ENCODE data around the gene ZNF23.

The ZNF23 gene

GRCh38 chr16:71489122-71489521 lies 27.1 kb upstream of the ZNF23 start, which contains the start of gene ZNF19:
Gene ZNF19 (minus strand): TSS chr16:71489324. CDS start chr16:71482114, 7,210 bp downstream.
- in situ Hi-C loops (cut with HindIII; ENCODE audit: low pct_ligation_motif_present, low sequenced_read_pairs): no loop called here
- H3K36me3 ChIP-seq (replicated peaks): no peaks in the 10 kb centered on the region
- H3K27me3 ChIP-seq (replicated peaks): no peaks in the 10 kb centered on the region
- TF ChIP-seq CTCF (IDR thresholded peaks at IDR 0.05; ENCODE audit: low read depth, low read length, missing control alignments): no peak
- no peak within 1 kb of the TSS for H3K27ac ChIP-seq
- DNase-seq: no peak
- no peak within 1 kb of the TSS for H3K4me3 ChIP-seq (ENCODE audit: low read depth, low read length)

GRCh38 chr16:71484006-71484893 lies 22.2 kb upstream of the ZNF23 start:
- Histone ChIP-seq H3K36me3 (replicated peaks) (no peaks in the 10 kb centered on the region), H3K27me3 (replicated peaks) (no peaks in the 10 kb centered on the region), H3K27ac (peak overlapping the region; percentile 99), H3K4me3 (ENCODE audit: low read depth, low read length) (peak overlapping the region; percentile 89)
- in situ Hi-C loops (cut with HindIII; ENCODE audit: low pct_ligation_motif_present, low sequenced_read_pairs): no loop called here
- no peak for TF ChIP-seq CTCF (IDR thresholded peaks at IDR 0.05; ENCODE audit: low read depth, low read length, missing control alignments)
- DNase-seq: peak; percentile 92

- H3K36me3 ChIP-seq (replicated peaks): no peaks in the 10 kb centered on the region
- no peak for TF ChIP-seq CTCF (IDR thresholded peaks at IDR 0.05; ENCODE audit: low read depth, low read length, missing control alignments)
- in situ Hi-C loops (cut with HindIII; ENCODE audit: low pct_ligation_motif_present, low sequenced_read_pairs): no loop called here
Measured at GRCh38 chr16:71482569-71482968, 20.5 kb upstream of the ZNF23 start.

GRCh38 chr16:71480956-71481355 lies 18.9 kb upstream of the ZNF23 start:
- no peak for TF ChIP-seq CTCF (IDR thresholded peaks at IDR 0.05; ENCODE audit: low read depth, low read length, missing control alignments)
- Histone ChIP-seq H3K27ac (no peak overlapping the region), H3K4me3 (ENCODE audit: low read depth, low read length) (no peak overlapping the region), H3K27me3 (replicated peaks) (no peaks in the 10 kb centered on the region), H3K36me3 (replicated peaks) (peaks cover 3% of the 10 kb centered on the region)
- in situ Hi-C loops (cut with HindIII; ENCODE audit: low pct_ligation_motif_present, low sequenced_read_pairs): no loop called here
- DNase-seq: no peak

More at GRCh38 chr16:71482569-71482968, 20.5 kb upstream of the ZNF23 start:
- Histone ChIP-seq H3K27ac (no peak overlapping the region), H3K4me3 (ENCODE audit: low read depth, low read length) (no peak overlapping the region), H3K27me3 (replicated peaks) (no peaks in the 10 kb centered on the region)
- DNase-seq: no peak

GRCh38 chr16:71479420-71479819 lies 17.4 kb upstream of the ZNF23 start:
- H3K4me3 ChIP-seq (ENCODE audit: low read depth, low read length): no peak overlapping the region
- no peak overlapping the region for H3K27ac ChIP-seq
- no peak for DNase-seq
- in situ Hi-C loops (cut with HindIII; ENCODE audit: low pct_ligation_motif_present, low sequenced_read_pairs): no loop called here
- no peaks in the 10 kb centered on the region for H3K27me3 ChIP-seq (replicated peaks)
- TF ChIP-seq CTCF (IDR thresholded peaks at IDR 0.05; ENCODE audit: low read depth, low read length, missing control alignments): peak; percentile 82
- H3K36me3 ChIP-seq (replicated peaks): peaks cover 7% of the 10 kb centered on the region
